G401 (cell line): ENCODE data around the gene LASP1. TPM values are rescaled to one million over a fixed set of nuclear protein-coding genes. Genes with fewer than 3 reads are reported as not detected.
"Not testable (repeated sequence)": the region's sequence is repeated elsewhere in the genome, so short reads cannot be mapped to it uniquely, and the experiment has no call there.

ENCODE experiments used
- DNase-seq: peaks from one replicate; pipeline ENCODE4 v3.0.0-alpha.2; 2015; ENCODE audit warnings: low spot score
- in situ Hi-C: cut with HindIII; loops from 2 replicates; pipeline ENCODE4 v1.10.0; 2016; ENCODE audit warnings: low sequenced_read_pairs, mixed read lengths
- total RNA-seq: library from RNA; depleted of rRNA; stranded (reverse); fragments of >200 nt; shearing (Covaris generic); gene quantifications from 2 replicates; pipeline ENCODE4 v1.2.3, GENCODE V29; 2014; rRNA removed

Gene LASP1, protein sequence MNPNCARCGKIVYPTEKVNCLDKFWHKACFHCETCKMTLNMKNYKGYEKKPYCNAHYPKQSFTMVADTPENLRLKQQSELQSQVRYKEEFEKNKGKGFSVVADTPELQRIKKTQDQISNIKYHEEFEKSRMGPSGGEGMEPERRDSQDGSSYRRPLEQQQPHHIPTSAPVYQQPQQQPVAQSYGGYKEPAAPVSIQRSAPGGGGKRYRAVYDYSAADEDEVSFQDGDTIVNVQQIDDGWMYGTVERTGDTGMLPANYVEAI
- 136 and 141 TPM in 2 replicates for total RNA-seq

- DNase-seq, result peak; percentile 81
- in situ Hi-C loops, result no loop called here
Measured at GRCh38 chr17:38869526-38870258, at the start of gene LASP1. Gene LASP1 (plus strand): TSS chr17:38870058. CDS start chr17:38870190, 132 bp downstream.

GRCh38 chr17:38824899-38825761 lies 44.7 kb upstream of the LASP1 start, which contains the start of gene CWC25:
Gene CWC25 (minus strand): TSS chr17:38825321. CDS start chr17:38825183, 138 bp downstream.
- in situ Hi-C loops, result loop anchor here (10.0 kb wide), 1 partner anchor 70 kb away; no protein-coding TSS in a partner anchor
- peak; percentile 92 for DNase-seq

GRCh38 chr17:38825762-38826247 lies 44.1 kb upstream of the LASP1 start:
- DNase-seq, result no peak
- in situ Hi-C loops, result loop anchor here (10.0 kb wide), 1 partner anchor 69 kb away; no protein-coding TSS in a partner anchor

DNA sequence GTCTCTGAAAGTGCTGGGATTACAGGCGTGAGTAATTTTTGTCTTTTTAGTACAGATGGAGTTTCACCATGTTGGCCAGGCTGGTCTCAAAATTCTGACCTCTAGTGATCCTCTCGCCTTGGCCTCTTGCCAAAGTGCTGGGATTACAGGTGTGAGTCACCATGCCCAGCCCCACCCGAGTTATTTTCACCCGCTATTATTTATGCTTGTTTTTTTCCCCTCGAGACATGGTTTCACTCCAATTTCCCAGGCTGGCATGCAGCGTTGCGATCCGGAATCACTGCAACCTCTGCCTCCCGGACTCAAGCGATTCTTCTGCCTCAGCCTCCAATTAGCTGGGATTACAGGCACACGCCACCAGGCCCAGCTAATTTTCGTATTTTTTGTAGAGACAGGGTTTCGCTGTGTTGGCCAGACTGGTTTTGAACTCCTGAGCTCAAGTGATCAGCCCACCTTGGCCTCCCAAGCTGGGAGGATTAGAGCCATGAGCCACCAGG lies 25.5 kb upstream of the LASP1 start:
- DNase-seq, result no peak
- in situ Hi-C loops, result no loop called here

- in situ Hi-C loops, result no loop called here
Measured at GRCh38 chr17:38848557-38848891, 21.3 kb upstream of the LASP1 start.

GRCh38 chr17:38848939-38849605 lies 20.8 kb upstream of the LASP1 start:
- in situ Hi-C loops, result no loop called here
- no peak for DNase-seq

More at GRCh38 chr17:38848557-38848891, 21.3 kb upstream of the LASP1 start:
- no peak for DNase-seq

DNA sequence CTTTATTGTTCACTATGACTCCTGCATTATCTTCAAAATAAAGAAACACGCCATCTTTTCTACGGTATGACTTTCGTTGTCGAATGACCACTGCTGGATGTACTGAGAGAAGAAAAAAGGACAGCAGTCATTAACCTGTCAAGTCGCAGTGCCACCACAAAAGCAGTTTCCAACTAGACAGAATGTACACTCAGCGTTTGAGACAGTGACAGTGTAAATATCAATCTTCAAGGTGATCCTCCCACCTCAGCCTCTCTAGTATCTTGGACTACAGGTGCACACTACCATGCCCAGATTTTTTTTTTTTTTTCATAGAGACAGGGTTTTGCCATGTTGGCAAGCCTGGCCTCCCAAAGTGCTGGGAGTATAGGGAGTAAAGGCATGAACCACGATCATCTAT lies 19.5 kb upstream of the LASP1 start:
- DNase-seq, result no peak
- in situ Hi-C loops, result no loop called here

DNA sequence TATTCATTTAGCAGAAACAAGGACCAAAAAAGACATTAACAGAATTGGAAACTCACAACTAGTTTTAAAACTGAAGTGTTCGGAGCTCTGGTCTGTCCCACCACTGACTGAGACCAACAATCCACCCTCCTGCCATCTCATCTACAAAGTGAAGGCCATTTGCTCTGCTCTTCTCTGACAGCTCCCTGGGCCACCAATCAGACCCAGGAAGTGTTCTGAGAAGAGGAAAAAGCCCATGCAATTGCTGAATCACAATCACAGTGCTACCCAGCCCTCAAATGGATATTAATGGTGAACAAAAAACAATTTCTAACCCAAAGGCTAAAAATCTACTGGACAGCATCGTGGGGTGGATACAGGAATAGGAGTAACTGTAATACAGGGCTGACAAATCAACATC lies 18.4 kb upstream of the LASP1 start:
- in situ Hi-C loops, result no loop called here
- DNase-seq, result no peak

GRCh38 chr17:38852771-38853291 lies 17.0 kb upstream of the LASP1 start:
- no peak for DNase-seq
- in situ Hi-C loops, result no loop called here

DNA sequence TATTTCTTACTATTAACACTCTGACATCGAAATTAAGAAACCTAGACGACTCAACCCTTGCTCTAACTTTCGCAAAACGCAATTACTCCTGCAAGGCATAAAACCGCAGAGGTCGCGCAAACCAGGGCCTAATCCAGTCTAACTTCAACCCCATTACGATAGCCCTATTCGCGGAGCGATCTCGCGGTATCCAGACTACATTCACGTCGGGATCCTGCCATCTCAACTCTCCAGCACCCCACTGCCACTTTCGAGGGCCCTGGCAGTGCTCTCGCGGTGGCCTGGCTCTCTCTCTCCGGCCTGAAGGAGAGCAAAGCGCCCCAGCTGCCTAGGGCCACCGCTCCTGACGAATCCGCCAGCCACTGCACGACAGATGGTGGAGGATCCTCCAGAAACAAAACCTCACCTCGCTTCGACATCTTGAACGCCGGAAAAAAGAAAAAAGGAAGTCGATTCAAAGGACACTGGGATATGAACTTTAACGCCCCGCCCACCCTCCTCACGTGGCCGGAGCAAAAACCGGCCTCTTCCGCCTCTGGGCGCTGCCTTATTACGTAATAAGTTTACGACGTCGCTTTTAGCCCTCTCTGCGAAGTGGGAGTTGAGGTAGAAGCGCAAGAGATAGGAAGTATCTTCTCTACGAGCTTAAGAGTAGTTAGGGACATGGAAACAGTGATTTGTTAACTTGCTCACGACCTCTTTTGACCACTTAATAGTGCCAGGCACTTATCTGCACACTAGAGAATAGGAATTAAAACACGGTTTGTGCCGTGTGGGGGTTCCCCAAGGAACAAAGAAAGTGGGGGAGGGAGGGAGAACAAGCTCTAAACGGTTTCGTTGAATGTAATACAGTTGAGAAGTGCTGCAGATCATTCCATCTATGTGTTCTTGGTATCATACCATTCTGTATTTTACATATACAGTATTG lies 16.3 kb upstream of the LASP1 start, which contains the start of gene RPL23:
Gene RPL23 (minus strand): TSS at position 430 of the 928 bp plus-strand sequence. CDS start 11 bp downstream, at position 419.
- in situ Hi-C loops, result no loop called here
- DNase-seq, result peak; percentile 97

GRCh38 chr17:38855101-38855714 lies 14.7 kb upstream of the LASP1 start:
- in situ Hi-C loops, DNase-seq: not testable (repeated sequence)

- in situ Hi-C loops, result no loop called here
- no peak for DNase-seq
Measured at GRCh38 chr17:38857271-38857670, 12.6 kb upstream of the LASP1 start.

DNA sequence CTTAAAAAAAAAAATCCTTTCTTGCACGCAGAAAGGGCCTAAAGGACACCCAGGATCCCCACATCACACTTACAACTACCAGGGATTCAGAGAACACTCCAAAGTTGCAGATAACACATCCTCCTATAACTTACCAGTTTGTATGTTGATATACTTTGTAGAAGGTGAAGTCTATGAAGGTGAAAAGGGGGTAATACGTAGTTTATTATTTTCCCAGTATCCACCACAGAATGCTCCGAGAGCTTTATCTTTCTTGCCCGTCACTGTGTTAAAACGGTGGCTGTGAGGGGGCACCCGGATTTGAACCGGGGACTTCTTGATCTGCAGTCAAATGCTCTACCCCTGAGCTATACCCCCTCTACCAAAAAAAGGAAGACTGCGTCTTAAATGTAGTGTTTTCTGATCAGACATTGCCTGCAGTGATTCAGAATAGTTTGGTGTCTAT lies 8.4 kb upstream of the LASP1 start:
- peak; percentile 51 for DNase-seq
- in situ Hi-C loops, result no loop called here

GRCh38 chr17:38864636-38865398 lies 5.0 kb upstream of the LASP1 start:
- no peak for DNase-seq
- in situ Hi-C loops, result no loop called here

DNA sequence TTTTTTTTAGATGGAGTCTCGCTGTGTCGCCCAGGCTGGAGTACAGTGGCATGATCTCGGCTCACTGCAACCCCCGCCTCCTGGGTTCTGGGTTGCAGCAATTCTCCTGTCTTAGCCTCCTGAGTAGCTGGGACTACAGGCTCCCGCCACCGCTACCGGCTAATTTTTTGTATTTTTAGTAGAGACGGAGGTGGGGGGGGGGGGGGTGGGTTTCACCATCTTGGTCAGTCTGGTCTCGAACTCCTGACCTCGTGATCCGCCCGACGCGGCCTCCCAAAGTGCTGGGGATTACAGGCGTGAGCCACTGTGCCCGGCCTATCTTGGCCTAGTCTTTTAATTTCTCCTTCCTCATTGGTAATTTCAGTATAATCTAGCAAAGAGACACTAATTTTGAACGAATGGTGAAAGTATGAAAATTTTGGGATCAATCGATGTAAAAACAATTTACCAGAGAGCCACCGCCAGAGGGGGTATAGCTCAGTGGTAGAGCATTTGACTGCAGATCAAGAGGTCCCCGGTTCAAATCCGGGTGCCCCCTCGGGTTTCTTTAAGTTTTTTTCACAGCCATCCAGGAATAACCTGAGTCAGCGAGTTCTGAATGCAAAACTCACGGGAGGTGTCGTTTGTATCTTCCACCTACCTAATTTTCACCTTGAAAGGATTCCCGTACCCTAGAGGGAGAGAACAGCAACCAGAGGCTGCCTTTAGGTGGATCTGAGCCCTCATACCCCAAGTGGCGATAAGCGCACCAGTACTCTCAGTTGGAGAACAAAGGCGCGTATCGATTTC lies 2.5 kb upstream of the LASP1 start:
- peak; percentile 82 for DNase-seq
- in situ Hi-C loops, result no loop called here
